GM18951 (cell line): ENCODE data around the gene OR6C75.
"Not testable (repeated sequence)": the region's sequence is repeated elsewhere in the genome, so short reads cannot be mapped to it uniquely, and the experiment has no call there.

ENCODE experiments used
- POLR2A ChIP-seq: IDR thresholded peaks from 4 replicates; pipeline ENCODE4 v1.6.1; 2011; ENCODE audit warnings: mild to moderate bottlenecking; ENCODE audit not compliant: insufficient read length, insufficient read depth; ENCODE audit errors: extremely low read depth
- in situ Hi-C: fragments of 300-500 bp; cut with MboI; formaldehyde crosslinking; loops from one replicate; pipeline ENCODE4 v1.12.0; 2022; ENCODE audit warnings: low sequenced_read_pairs, mixed read lengths, inconsistent platforms; ENCODE audit not compliant: unreplicated experiment

OR6C75 gene

GRCh38 chr12:55362675-55363074 is at the start of gene OR6C75:
OR6C75 (plus strand) TSS chr12:55362975; CDS start chr12:55365111, 2,136 bp downstream.
- in situ Hi-C loops: no loop called here
- TF ChIP-seq POLR2A: no peak

- in situ Hi-C loops: no loop called here
- TF ChIP-seq POLR2A: no peak
Observed at GRCh38 chr12:55314043-55314442, 48.7 kb upstream of the OR6C75 start, which contains the start of gene OR6C1. OR6C1 (plus strand) TSS chr12:55314343; CDS start chr12:55320600, 6,257 bp downstream.

- TF ChIP-seq POLR2A: no peak
- in situ Hi-C loops: no loop called here
Observed at GRCh38 chr12:55320201-55320600, 42.6 kb upstream of the OR6C75 start.

GRCh38 chr12:55325801-55326200 is 37.0 kb upstream of the OR6C75 start:
- in situ Hi-C loops: not testable (repeated sequence)

GRCh38 chr12:55330446-55330845 is 32.3 kb upstream of the OR6C75 start, which contains the start of gene OR6C3:
OR6C3 (plus strand) TSS chr12:55330746; CDS start chr12:55331701, 955 bp downstream.
- TF ChIP-seq POLR2A: no peak
- in situ Hi-C loops: no loop called here

GRCh38 chr12:55336002-55336401 is 26.8 kb upstream of the OR6C75 start:
- in situ Hi-C loops: no loop called here
- TF ChIP-seq POLR2A: no peak

GRCh38 chr12:55355338-55355737 is 7.4 kb upstream of the OR6C75 start:
- in situ Hi-C loops: not testable (repeated sequence)

GRCh38 chr12:55365086-55365485 is 2.3 kb downstream of the OR6C75 start:
- no peak for TF ChIP-seq POLR2A
- in situ Hi-C loops: no loop called here

- in situ Hi-C loops: no loop called here
- TF ChIP-seq POLR2A: no peak
Observed at GRCh38 chr12:55372521-55372920, 9.7 kb downstream of the OR6C75 start.

- in situ Hi-C loops: no loop called here
- no peak for TF ChIP-seq POLR2A
Observed at GRCh38 chr12:55385891-55386290, 23.1 kb downstream of the OR6C75 start.

- no peak for TF ChIP-seq POLR2A
- in situ Hi-C loops: no loop called here
Observed at GRCh38 chr12:55392032-55392795, 29.4 kb downstream of the OR6C75 start.

GRCh38 chr12:55396326-55396725 is 33.6 kb downstream of the OR6C75 start:
- no peak for TF ChIP-seq POLR2A
- in situ Hi-C loops: no loop called here

GRCh38 chr12:55400229-55400628 is 37.5 kb downstream of the OR6C75 start, which contains the start of gene OR6C65:
OR6C65 (plus strand) TSS chr12:55400529; CDS start chr12:55400529, 0 bp downstream.
- in situ Hi-C loops: no loop called here
- no peak for TF ChIP-seq POLR2A

- in situ Hi-C loops: no loop called here
- no peak for TF ChIP-seq POLR2A
Observed at GRCh38 chr12:55407866-55408265, 45.1 kb downstream of the OR6C75 start.

- in situ Hi-C loops: not testable (repeated sequence)
Observed at GRCh38 chr12:55409133-55409532, 46.4 kb downstream of the OR6C75 start.

- in situ Hi-C loops: not testable (repeated sequence)
Observed at GRCh38 chr12:55412138-55412537, 49.4 kb downstream of the OR6C75 start.

- in situ Hi-C loops: not testable (repeated sequence)
Observed at GRCh38 chr12:55413498-55414388, 51.0 kb downstream of the OR6C75 start.

- in situ Hi-C loops: not testable (repeated sequence)
Observed at GRCh38 chr12:55414396-55414823, 51.6 kb downstream of the OR6C75 start.
